Measurements from ENCODE around the gene SH3GL2.

SH3GL2 gene

DNA sequence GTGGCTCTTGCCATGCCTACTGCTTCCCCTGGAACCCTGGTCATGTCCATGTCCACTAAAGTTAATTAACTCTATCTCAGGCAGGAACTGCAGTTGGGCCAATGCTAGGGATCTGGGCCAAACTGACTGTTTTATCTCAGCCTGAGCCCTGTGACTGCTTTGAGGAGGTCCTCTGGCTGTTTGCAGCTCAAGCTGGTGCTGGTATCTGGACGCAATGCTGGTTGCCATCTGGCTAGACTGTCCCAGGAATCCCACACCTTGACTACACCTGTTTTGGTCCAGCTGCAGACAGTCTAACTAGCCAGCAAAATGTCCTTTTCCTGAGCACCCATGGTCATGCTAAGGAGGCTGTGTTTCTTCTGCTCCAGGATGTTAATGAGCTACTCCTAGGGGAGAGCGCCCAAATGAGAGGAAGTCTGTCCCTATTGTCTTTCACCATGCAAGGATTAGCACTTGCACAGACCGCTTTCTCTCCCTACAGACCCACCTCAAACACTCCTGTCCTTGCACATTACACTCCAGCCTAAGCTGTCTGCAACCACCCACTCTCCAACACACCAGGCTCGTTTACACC is 251.0 kb downstream of the SH3GL2 start:
- Histone ChIP-seq H3K4me3 (ENCODE audit: low read depth, low read length) (no peak overlapping the region), H3K9ac (ENCODE audit: low read depth, low read length) (no peak overlapping the region), H3K27ac (ENCODE audit: low read depth, low read length) (no peak overlapping the region), H3K36me3 (ENCODE audit: control insufficient read depth, insufficient read depth, low read length) (no peaks in the 10 kb centered on the region), H3K4me1 (ENCODE audit: control insufficient read depth, insufficient read depth, low read length) (peaks cover 11% of the 10 kb centered on the region; the same call in 1 of the 2 replicates), H3K9me3 (ENCODE audit: control insufficient read depth, insufficient read depth, low read length) (no peaks in the 10 kb centered on the region), H3K27me3 (ENCODE audit: control insufficient read depth, insufficient read depth, low read length) (no peaks in the 10 kb centered on the region)

DNA sequence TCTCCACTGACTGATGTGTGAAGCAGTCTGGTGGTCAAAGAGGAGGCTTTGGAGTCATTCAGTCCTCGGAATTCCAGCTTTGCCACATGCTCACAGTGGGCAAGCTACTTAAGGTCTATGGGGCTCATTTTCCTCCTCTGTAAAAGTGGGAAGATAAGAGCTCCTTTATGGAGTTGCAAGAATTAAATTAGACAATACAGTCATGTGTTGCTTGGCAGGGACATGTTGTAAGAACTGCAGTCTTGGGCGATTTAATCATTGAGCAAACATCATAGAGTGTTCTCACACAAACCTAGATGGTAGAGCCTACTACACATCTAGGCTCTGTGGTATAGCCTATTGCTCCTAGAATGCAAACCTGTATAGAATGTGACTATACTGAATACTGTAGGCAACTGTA is 253.9 kb downstream of the SH3GL2 start:
- H3K4me3 ChIP-seq (ENCODE audit: low read depth, low read length), result no peak overlapping the region
- H3K36me3 ChIP-seq (ENCODE audit: control insufficient read depth, insufficient read depth, low read length), result no peaks in the 10 kb centered on the region
- H3K9ac ChIP-seq (ENCODE audit: low read depth, low read length), result no peak overlapping the region
- H3K9me3 ChIP-seq (ENCODE audit: control insufficient read depth, insufficient read depth, low read length), result no peaks in the 10 kb centered on the region
- H3K27me3 ChIP-seq (ENCODE audit: control insufficient read depth, insufficient read depth, low read length), result no peaks in the 10 kb centered on the region
- no peak overlapping the region for H3K27ac ChIP-seq (ENCODE audit: low read depth, low read length)
- 0 out of 2 replicates have a peak, but pooled peaks cover 6% of the 10 kb centered on the region for H3K4me1 ChIP-seq (ENCODE audit: control insufficient read depth, insufficient read depth, low read length)

GRCh38 chr9:17833846-17834245 is 255.0 kb downstream of the SH3GL2 start:
- no peaks in the 10 kb centered on the region for H3K9me3 ChIP-seq (ENCODE audit: control insufficient read depth, insufficient read depth, low read length)
- H3K36me3 ChIP-seq (ENCODE audit: control insufficient read depth, insufficient read depth, low read length), result no peaks in the 10 kb centered on the region
- H3K4me3 ChIP-seq (ENCODE audit: low read depth, low read length), result no peak overlapping the region
- no peak overlapping the region for H3K27ac ChIP-seq (ENCODE audit: low read depth, low read length)
- 0 out of 2 replicates have a peak, but pooled peaks cover 6% of the 10 kb centered on the region for H3K4me1 ChIP-seq (ENCODE audit: control insufficient read depth, insufficient read depth, low read length)
- H3K9ac ChIP-seq (ENCODE audit: low read depth, low read length), result no peak overlapping the region
- no peaks in the 10 kb centered on the region for H3K27me3 ChIP-seq (ENCODE audit: control insufficient read depth, insufficient read depth, low read length)

GRCh38 chr9:17837965-17838364 is 259.1 kb downstream of the SH3GL2 start:
- Histone ChIP-seq H3K4me3 (ENCODE audit: low read depth, low read length) (no peak overlapping the region), H3K4me1 (ENCODE audit: control insufficient read depth, insufficient read depth, low read length) (no peaks in the 10 kb centered on the region), H3K27ac (ENCODE audit: low read depth, low read length) (no peak overlapping the region)

GRCh38 chr9:17839776-17840175 is 260.9 kb downstream of the SH3GL2 start:
- H3K4me1 ChIP-seq (ENCODE audit: control insufficient read depth, insufficient read depth, low read length), result no peaks in the 10 kb centered on the region
- H3K27ac ChIP-seq (ENCODE audit: low read depth, low read length), result no peak overlapping the region
- no peak overlapping the region for H3K4me3 ChIP-seq (ENCODE audit: low read depth, low read length)
- no peaks in the 10 kb centered on the region for H3K36me3 ChIP-seq (ENCODE audit: control insufficient read depth, insufficient read depth, low read length)
- H3K9ac ChIP-seq (ENCODE audit: low read depth, low read length), result no peak overlapping the region
- no peaks in the 10 kb centered on the region for H3K27me3 ChIP-seq (ENCODE audit: control insufficient read depth, insufficient read depth, low read length)
- peaks cover 6% of the 10 kb centered on the region for H3K9me3 ChIP-seq (ENCODE audit: control insufficient read depth, insufficient read depth, low read length)

More at GRCh38 chr9:17837965-17838364, 259.1 kb downstream of the SH3GL2 start:
- H3K9ac ChIP-seq (ENCODE audit: low read depth, low read length), result no peak overlapping the region
- no peaks in the 10 kb centered on the region for H3K9me3 ChIP-seq (ENCODE audit: control insufficient read depth, insufficient read depth, low read length)
- H3K27me3 ChIP-seq (ENCODE audit: control insufficient read depth, insufficient read depth, low read length), result no peaks in the 10 kb centered on the region
- no peaks in the 10 kb centered on the region for H3K36me3 ChIP-seq (ENCODE audit: control insufficient read depth, insufficient read depth, low read length)

GRCh38 chr9:17843236-17843635 is 264.4 kb downstream of the SH3GL2 start:
- no peak overlapping the region for H3K9ac ChIP-seq (ENCODE audit: low read depth, low read length)
- H3K27ac ChIP-seq (ENCODE audit: low read depth, low read length), result no peak overlapping the region
- H3K27me3 ChIP-seq (ENCODE audit: control insufficient read depth, insufficient read depth, low read length), result no peaks in the 10 kb centered on the region
- H3K4me3 ChIP-seq (ENCODE audit: low read depth, low read length), result no peak overlapping the region
- no peaks in the 10 kb centered on the region for H3K4me1 ChIP-seq (ENCODE audit: control insufficient read depth, insufficient read depth, low read length)
- no peaks in the 10 kb centered on the region for H3K36me3 ChIP-seq (ENCODE audit: control insufficient read depth, insufficient read depth, low read length)
- peaks cover 6% of the 10 kb centered on the region for H3K9me3 ChIP-seq (ENCODE audit: control insufficient read depth, insufficient read depth, low read length)
